ENCODE data around the gene MGAT4C. TPM values are rescaled to one million over a fixed set of nuclear protein-coding genes. Genes with fewer than 3 reads are reported as not detected.

MGAT4C gene
- total and polyA plus RNA-seq, 11 donors, result 0.13 to 15.5 (median 4.6) TPM

- 64 to 88% (median 75%) methylated on average over 2 of the region's 2 CpGs for WGBS, 4 donors
- Histone ChIP-seq H3K36me3 (no peaks in the 10 kb centered on the region), H3K27ac (no peak overlapping the region), H3K9me3 (no peaks in the 10 kb centered on the region), H3K27me3 (no peaks in the 10 kb centered on the region), H3K4me3 (no peak overlapping the region), H3K4me1 (no peaks in the 10 kb centered on the region)
- intact Hi-C loops (cut with DNase I), result loop anchor here in 1 of 10 donors (10.0 kb wide), 1 partner anchor 57 kb away; no protein-coding TSS in a partner anchor
- DNase-seq (no peak), ATAC-seq (no peak)
- TF ChIP-seq CTCF (IDR thresholded peaks at IDR 0.05) (no peak), POLR2A (IDR thresholded peaks at IDR 0.05) (no peak)
Observed at GRCh38 chr12:86118161-86118560, 138.0 kb downstream of the MGAT4C start.

GRCh38 chr12:86117711-86118110, 138.5 kb downstream of the MGAT4C start:
- Histone ChIP-seq H3K27ac (no peak overlapping the region), H3K9me3 (no peaks in the 10 kb centered on the region), H3K27me3 (no peaks in the 10 kb centered on the region), H3K4me1 (no peaks in the 10 kb centered on the region), H3K36me3 (no peaks in the 10 kb centered on the region), H3K4me3 (no peak overlapping the region)
- intact Hi-C loops (cut with DNase I), result loop anchor here in 1 of 10 donors (10.0 kb wide), 1 partner anchor 57 kb away; no protein-coding TSS in a partner anchor
- ATAC-seq (no peak), DNase-seq (no peak)
- WGBS, 4 donors, result 55 to 64% (median 61%) methylated on average over 1 of the region's 1 CpG
- TF ChIP-seq POLR2A (IDR thresholded peaks at IDR 0.05), result no peak
- no peak for TF ChIP-seq CTCF (IDR thresholded peaks at IDR 0.05)

GRCh38 chr12:86104087-86104486, 152.1 kb downstream of the MGAT4C start:
- WGBS, 4 donors, result 82 to 88% (median 86%) methylated on average over 9 of the region's 9 CpGs
- no peak for ATAC-seq
- no peaks in the 10 kb centered on the region for H3K36me3 ChIP-seq
- no peak for TF ChIP-seq POLR2A (IDR thresholded peaks at IDR 0.05)
- TF ChIP-seq CTCF (IDR thresholded peaks at IDR 0.05), result no peak
- intact Hi-C loops (cut with DNase I), result no loop called here
- no peaks in the 10 kb centered on the region for H3K9me3 ChIP-seq
- no peak overlapping the region for H3K27ac ChIP-seq
- no peak overlapping the region for H3K4me3 ChIP-seq
- no peak for DNase-seq
- H3K4me1 ChIP-seq, result no peaks in the 10 kb centered on the region
- H3K27me3 ChIP-seq, result no peaks in the 10 kb centered on the region

- no peak for ATAC-seq
Observed at GRCh38 chr12:86097161-86097560, 159.0 kb downstream of the MGAT4C start.

More at GRCh38 chr12:86097161-86097560, 159.0 kb downstream of the MGAT4C start:
- intact Hi-C loops (cut with DNase I), result no loop called here
- Histone ChIP-seq H3K27ac (no peak overlapping the region), H3K36me3 (no peaks in the 10 kb centered on the region), H3K27me3 (no peaks in the 10 kb centered on the region), H3K9me3 (no peaks in the 10 kb centered on the region), H3K4me3 (no peak overlapping the region), H3K4me1 (no peaks in the 10 kb centered on the region)
- TF ChIP-seq POLR2A (IDR thresholded peaks at IDR 0.05) (no peak), CTCF (IDR thresholded peaks at IDR 0.05) (no peak)
- DNase-seq, result no peak
